GM19397 (cell line): Measurements from ENCODE around the gene ANAPC5.
"Not testable (repeated sequence)": the region's sequence is repeated elsewhere in the genome, so short reads cannot be mapped to it uniquely, and the experiment has no call there.

ENCODE experiments used
- ATAC-seq: cut with Tn5 transposase; IDR thresholded peaks from one replicate; pipeline ENCODE4 v1.9.1; 2021; ENCODE audit warnings: mild to moderate bottlenecking, moderate library complexity; ENCODE audit not compliant: unreplicated experiment

ANAPC5 gene

GRCh38 chr12:121318121-121318520 is 34.1 kb downstream of the ANAPC5 start:
- no peak for ATAC-seq

GRCh38 chr12:121314431-121314830 is 37.8 kb downstream of the ANAPC5 start:
- ATAC-seq = no peak

- ATAC-seq = not testable (repeated sequence)
These were observed 42.0 kb downstream of the ANAPC5 start for GRCh38 chr12:121310231-121310630.

GRCh38 chr12:121307397-121307796 is 44.8 kb downstream of the ANAPC5 start:
- ATAC-seq = not testable (repeated sequence)

DNA sequence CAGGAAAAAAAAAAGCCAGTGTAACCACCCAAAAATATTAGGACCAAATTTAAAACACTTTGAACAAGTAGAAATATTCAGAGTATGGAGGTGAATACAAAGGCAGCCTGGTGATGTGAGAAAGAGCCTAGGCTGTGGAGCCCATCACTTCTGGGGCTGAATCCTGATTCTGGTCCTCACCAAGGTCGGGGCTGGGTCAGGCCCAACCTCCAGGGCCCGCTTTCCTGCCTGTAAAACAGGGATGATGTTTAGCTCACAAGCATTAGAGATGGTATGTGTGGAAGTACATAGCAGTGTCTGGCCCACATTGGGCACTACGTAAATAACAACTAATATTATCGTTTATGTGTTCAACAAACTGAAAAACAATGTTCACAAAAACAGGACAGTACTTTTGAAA is 47.9 kb downstream of the ANAPC5 start:
- ATAC-seq = no peak

GRCh38 chr12:121301876-121302275 is 50.3 kb downstream of the ANAPC5 start:
- no peak for ATAC-seq

- ATAC-seq = no peak
These were observed 52.0 kb downstream of the ANAPC5 start for GRCh38 chr12:121300083-121300819.

GRCh38 chr12:121299662-121300061 is 52.5 kb downstream of the ANAPC5 start:
- ATAC-seq = no peak

GRCh38 chr12:121298411-121298810 is 53.8 kb downstream of the ANAPC5 start:
- not testable (repeated sequence) for ATAC-seq

GRCh38 chr12:121297435-121297991 is 54.7 kb downstream of the ANAPC5 start:
- no peak for ATAC-seq

- ATAC-seq = peak; percentile 77
These were observed 55.4 kb downstream of the ANAPC5 start, which contains the start of gene CAMKK2 for GRCh38 chr12:121296618-121297434. Gene CAMKK2 (minus strand): TSS chr12:121296709. CDS start chr12:121274526, 22,183 bp downstream.

DNA sequence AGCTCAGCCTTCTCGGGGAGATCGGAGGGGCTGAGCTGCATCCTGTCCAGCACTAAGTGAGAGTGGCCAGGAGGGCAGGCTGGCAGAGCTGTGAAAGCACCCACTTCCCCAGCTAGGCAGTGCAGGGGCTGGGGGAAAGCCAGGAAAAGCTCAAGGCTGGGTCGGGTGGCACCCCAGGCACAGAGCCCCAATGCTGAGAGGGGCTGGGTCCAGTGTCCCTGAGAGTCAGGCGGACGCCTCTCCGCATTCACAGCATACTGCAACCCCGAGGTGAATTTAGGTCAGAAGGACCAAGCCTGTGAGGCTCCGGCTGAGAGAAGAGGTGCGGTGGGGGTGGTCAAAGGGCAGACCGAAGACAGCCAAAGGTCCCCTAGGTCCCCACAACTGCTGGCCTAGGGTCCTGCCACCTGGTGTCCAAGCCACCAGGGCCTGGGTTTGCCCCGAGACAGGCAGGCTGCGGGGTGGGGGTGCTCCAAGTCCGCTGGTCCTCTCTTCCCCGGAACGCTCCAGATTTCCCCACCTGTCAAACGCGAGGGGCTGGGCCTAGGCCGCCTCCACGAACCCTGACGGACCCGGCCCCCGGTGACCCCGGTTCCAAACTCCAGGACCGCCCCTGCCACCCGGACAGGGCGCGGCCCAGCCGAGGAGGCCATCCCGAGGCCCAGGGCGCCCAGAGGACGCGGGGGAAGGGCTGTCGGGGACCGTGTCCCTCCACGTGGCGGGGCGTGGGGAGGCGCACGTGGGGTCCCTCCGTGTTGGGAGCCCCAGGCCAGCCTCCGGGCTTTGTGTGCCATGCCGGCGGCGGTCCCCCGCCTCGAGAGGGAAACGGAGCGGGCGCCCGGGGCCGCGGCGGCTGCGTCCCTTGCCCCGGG is 56.2 kb downstream of the ANAPC5 start:
- peak; percentile 9 for ATAC-seq

DNA sequence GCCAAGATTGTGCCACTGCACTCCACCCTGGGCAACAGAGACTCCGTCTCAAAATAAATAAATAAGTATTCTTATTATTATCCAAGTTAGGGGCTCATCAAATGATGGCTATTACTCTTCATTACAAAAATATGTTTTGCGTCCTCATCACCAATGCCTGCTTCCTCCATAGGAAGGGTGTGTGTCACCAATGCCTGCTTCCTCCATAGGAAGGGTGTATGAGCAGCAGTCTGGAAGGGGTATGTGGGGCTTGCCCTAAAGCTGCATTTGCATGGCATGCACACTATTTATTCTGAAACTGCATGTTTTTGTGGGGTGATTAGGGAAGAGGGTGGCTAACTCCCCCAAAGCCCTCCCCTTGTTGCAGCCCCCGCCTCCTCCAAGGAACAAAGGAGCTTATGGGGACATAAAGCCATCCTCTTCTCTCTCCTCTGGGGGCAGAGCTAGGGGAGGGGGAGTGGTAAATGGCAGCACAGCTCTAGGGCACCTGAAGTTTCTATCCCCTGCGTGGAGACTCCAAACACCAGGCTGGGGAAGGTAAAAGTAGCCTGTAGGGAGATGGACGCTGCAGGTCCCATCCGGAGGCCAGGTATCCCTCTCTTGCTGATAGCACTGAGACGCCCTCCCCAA is 57.0 kb downstream of the ANAPC5 start:
- no peak for ATAC-seq

GRCh38 chr12:121294151-121294889 is 57.9 kb downstream of the ANAPC5 start:
- no peak for ATAC-seq

DNA sequence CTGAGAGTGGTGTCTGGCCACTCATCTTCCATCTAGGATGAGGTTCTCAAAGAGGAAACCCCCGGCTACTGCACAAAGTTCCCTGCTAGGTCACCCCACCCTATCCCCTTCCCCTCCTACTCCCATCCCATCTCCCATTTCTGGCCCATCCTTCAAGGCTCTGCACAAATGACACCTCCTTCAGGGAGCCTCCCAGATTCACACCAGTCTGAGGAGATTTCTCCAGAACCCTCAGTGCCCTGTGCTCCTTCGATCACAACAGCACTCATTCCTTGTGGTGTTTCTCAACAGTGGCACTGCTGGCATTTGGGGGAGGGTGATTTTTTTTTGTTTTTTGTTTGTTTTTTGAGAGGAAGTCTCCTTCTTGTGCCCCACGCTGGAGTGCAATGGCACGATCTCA is 58.6 kb downstream of the ANAPC5 start:
- no peak for ATAC-seq

GRCh38 chr12:121290410-121290809 is 61.8 kb downstream of the ANAPC5 start:
- no peak for ATAC-seq

GRCh38 chr12:121289962-121290361 is 62.2 kb downstream of the ANAPC5 start:
- ATAC-seq = no peak

DNA sequence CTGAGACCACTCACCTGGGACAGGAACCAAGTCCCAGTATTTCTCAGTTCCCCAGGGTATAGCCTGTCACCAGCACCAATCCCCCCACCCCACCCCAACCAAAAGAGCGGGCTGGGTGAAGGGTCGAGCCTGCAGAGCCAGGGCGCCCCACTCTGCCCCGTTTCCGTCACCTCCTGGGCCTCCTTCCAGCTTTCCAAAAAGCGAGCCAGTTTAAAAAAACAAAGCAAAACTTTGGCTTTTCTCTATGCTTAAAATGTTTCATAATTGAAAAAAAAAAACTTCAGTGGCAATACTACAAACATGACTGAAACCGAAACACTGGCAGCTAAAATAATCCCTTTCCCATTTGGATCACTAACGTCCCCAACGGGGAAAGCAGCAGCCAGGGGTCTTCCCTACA is 63.2 kb downstream of the ANAPC5 start:
- no peak for ATAC-seq

DNA sequence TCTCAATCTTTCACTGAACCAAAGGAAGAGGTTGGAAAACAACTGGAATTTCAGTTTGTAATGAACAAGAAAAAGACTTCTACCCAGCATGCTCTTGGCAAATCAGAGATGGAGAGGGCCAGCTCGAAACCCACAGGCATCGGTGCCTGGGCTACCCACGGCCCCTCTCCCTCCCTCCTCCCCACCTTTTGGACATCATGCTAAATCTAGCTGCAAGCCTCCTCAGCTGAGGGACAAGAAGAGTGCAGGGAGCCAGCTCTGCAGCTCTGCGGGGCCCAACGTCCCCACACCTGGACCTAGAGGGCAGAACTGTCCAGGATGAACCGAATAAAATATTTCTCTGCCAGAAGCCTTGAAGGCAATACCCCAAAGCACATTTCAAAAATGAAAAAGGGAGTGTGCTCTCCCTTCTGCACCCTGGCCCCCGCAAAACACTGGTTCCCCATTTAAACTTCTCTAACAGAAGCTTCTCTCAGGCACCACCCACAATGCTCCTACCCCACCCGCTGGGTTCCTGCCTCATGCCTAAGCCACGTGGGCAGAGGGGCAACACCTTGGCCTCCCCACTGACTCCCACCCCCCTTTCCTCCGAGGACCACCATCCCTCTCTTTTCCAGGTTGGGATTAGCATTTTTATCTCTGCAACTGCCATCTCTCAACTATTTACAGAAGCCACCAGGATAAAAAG is 63.9 kb downstream of the ANAPC5 start:
- ATAC-seq = no peak
